Suprapubic skin (tissue), 4 donors: ENCODE data around the gene ZNF383.

Source experiments
- EP300 ChIP-seq: sonication (generic); formaldehyde crosslinking; IDR thresholded peaks from one replicate; pipeline ENCODE4 v1.6.1; 2017; ENCODE audit warnings: antibody characterized with exemption
- POLR2A ChIP-seq, 2 donors: fragments of 450-650 bp; IDR thresholded peaks; one replicate each; pipeline ENCODE4 v1.6.1; 2017; ENCODE audit warnings: antibody characterized with exemption in 2 of 2, mild to moderate bottlenecking in 2 of 2, moderate library complexity in 2 of 2
- POLR2AphosphoS5 ChIP-seq, 3 donors: sonication (generic); formaldehyde crosslinking; IDR thresholded peaks; one replicate each; pipeline ENCODE4 v1.6.1; 2017; ENCODE audit warnings: antibody characterized with exemption in 3 of 3
- TF ChIP-seq, protein P1 (sequence below), 2 donors: fragments of 200-600 bp in 1 of 2; fragments of 450-650 bp in 1 of 2; sonication (generic) in 1 of 2; IDR thresholded peaks; one replicate each; pipeline ENCODE4 v1.5.1; 2016 to 2019; ENCODE audit warnings: antibody characterized with exemption in 2 of 2, mild to moderate bottlenecking in 1 of 2, moderate library complexity in 1 of 2

DNA sequence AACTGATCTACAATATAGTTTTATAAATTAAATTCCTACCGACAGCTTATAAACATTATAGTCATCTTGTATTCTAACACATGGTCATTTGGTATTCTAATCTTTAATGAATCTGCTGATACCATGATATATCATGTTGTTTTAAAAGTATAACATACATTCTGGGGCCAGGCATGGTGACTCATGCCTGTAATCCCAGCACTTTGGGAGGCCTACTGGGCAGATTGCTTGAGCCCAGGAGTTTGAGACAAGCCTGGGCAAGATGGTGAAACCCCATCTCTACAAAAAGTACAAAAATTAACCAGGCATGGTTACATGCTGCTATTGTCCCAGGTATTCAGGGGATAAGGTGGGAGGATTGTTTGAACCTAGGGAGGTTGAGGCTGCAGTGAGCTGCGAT, 3.1 kb downstream of the ZNF383 start:
- TF ChIP-seq, protein P1, sequence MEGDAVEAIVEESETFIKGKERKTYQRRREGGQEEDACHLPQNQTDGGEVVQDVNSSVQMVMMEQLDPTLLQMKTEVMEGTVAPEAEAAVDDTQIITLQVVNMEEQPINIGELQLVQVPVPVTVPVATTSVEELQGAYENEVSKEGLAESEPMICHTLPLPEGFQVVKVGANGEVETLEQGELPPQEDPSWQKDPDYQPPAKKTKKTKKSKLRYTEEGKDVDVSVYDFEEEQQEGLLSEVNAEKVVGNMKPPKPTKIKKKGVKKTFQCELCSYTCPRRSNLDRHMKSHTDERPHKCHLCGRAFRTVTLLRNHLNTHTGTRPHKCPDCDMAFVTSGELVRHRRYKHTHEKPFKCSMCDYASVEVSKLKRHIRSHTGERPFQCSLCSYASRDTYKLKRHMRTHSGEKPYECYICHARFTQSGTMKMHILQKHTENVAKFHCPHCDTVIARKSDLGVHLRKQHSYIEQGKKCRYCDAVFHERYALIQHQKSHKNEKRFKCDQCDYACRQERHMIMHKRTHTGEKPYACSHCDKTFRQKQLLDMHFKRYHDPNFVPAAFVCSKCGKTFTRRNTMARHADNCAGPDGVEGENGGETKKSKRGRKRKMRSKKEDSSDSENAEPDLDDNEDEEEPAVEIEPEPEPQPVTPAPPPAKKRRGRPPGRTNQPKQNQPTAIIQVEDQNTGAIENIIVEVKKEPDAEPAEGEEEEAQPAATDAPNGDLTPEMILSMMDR (IDR thresholded peaks at IDR 0.05), result no peak
- TF ChIP-seq POLR2A (IDR thresholded peaks at IDR 0.05) (no peak), EP300 (no peak), POLR2AphosphoS5 (IDR thresholded peaks at IDR 0.05) (no peak)
